NCI-H2171 (cell line): ENCODE results near the gene PARP3.
A peak's percentile ranks its signal among the peaks of the same experiment; 100 is the strongest.

Source experiments
- DNase-seq: peaks from one replicate; lab custom pipeline; 2025; lab: John Stamatoyannopoulos, UW

The PARP3 gene

GRCh38 chr3:51948016-51948580 lies 5.9 kb downstream of the PARP3 start:
- DNase-seq, result no peak

GRCh38 chr3:51949121-51949520 lies 7.0 kb downstream of the PARP3 start:
- no peak for DNase-seq

- DNase-seq, result no peak
Measured at GRCh38 chr3:51950899-51951298, 8.7 kb downstream of the PARP3 start.

GRCh38 chr3:51953445-51953844 lies 11.3 kb downstream of the PARP3 start:
- DNase-seq, result no peak

GRCh38 chr3:51954105-51954504 lies 11.9 kb downstream of the PARP3 start:
- no peak for DNase-seq

GRCh38 chr3:51954713-51955112 lies 12.6 kb downstream of the PARP3 start:
- no peak for DNase-seq

- no peak for DNase-seq
Measured at GRCh38 chr3:51955175-51955892, 13.2 kb downstream of the PARP3 start, which contains the start of gene GPR62. TSS of gene GPR62 (plus strand) at chr3:51955381. CDS start at chr3:51955653, 272 bp downstream.

GRCh38 chr3:51955893-51956770 lies 14.0 kb downstream of the PARP3 start:
- peak; percentile 64 for DNase-seq

- DNase-seq, result no peak
Measured at GRCh38 chr3:51957520-51958205, 15.5 kb downstream of the PARP3 start.

- DNase-seq, result no peak
Measured at GRCh38 chr3:51958603-51959521, 16.7 kb downstream of the PARP3 start.

GRCh38 chr3:51959651-51960050 lies 17.5 kb downstream of the PARP3 start:
- no peak for DNase-seq

GRCh38 chr3:51960386-51960785 lies 18.2 kb downstream of the PARP3 start:
- DNase-seq, result no peak

- DNase-seq, result no peak
Measured at GRCh38 chr3:51961011-51961410, 18.8 kb downstream of the PARP3 start.

GRCh38 chr3:51961602-51962569 lies 19.7 kb downstream of the PARP3 start:
- no peak for DNase-seq

GRCh38 chr3:51962854-51963530 lies 20.8 kb downstream of the PARP3 start:
- no peak for DNase-seq

- no peak for DNase-seq
Measured at GRCh38 chr3:51963951-51964451, 21.8 kb downstream of the PARP3 start.

GRCh38 chr3:51964521-51964920 lies 22.4 kb downstream of the PARP3 start:
- no peak for DNase-seq

- DNase-seq, result no peak
Measured at GRCh38 chr3:51966016-51966415, 23.9 kb downstream of the PARP3 start.

GRCh38 chr3:51966486-51966885 lies 24.3 kb downstream of the PARP3 start:
- DNase-seq, result no peak
